ENCODE results near the gene ZNF276.
A peak's percentile ranks its signal among the peaks of the same experiment; 100 is the strongest.
"Not testable (repeated sequence)": the region's sequence is repeated elsewhere in the genome, so short reads cannot be mapped to it uniquely, and the experiment has no call there.

Gene ZNF276

GRCh38 chr16:89696670-89697128 lies 24.6 kb upstream of the ZNF276 start:
- no peak for DNase-seq (ENCODE audit: low read depth)

DNA sequence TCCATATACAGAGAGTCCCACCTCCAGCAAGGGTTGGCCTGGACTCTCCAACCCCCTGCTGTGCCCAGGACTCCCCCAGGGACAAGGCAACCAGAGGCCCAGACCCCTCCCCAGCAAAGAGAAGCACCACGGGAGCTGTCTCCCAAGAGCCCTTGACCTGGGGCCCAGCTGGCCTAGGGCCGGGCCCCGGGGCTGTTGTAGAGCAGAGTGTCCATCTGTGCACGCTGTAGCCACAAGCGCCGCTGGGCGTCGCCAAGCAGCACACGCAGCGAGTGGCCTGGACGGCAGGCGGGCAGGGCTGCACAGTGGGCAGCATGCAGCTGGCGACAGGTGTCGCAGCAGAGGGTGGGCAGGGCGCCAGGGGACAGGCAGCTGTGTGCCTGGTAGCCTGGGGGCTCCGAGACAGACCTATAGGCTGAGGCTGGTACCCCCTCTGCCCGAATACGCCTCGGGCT lies 24.1 kb upstream of the ZNF276 start:
- no peak for DNase-seq (ENCODE audit: low read depth)

GRCh38 chr16:89697616-89698331 lies 23.6 kb upstream of the ZNF276 start:
- DNase-seq (ENCODE audit: low read depth): no peak

DNA sequence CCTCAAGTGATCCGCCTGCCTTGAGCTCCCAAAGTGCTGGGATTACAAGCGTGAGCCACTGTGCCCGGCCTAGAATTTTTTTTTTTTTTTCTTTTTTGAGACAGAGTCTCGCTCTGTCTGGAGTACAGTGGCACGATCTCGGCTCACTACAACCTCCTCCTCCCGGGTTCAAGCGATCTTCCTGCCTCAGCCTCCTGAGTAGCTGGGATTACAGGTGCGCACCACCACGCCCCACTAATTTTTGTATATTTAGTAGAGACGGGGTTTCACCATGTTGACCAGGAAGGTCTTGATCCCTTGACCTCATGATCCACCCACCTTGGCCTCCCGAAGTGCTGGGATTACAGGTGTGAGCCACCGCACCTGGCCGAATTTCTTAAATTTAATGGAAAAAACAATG lies 22.6 kb upstream of the ZNF276 start:
- DNase-seq (ENCODE audit: low read depth): not testable (repeated sequence)

- DNase-seq (ENCODE audit: low read depth): not testable (repeated sequence)
Measured at GRCh38 chr16:89699629-89700099, 21.7 kb upstream of the ZNF276 start.

- DNase-seq (ENCODE audit: low read depth): peak; percentile 97
Measured at GRCh38 chr16:89700100-89700648, 21.2 kb upstream of the ZNF276 start.

GRCh38 chr16:89700649-89701424 lies 20.5 kb upstream of the ZNF276 start:
- DNase-seq (ENCODE audit: low read depth): no peak

- DNase-seq (ENCODE audit: low read depth): peak; percentile 86
Measured at GRCh38 chr16:89701425-89702406, 19.6 kb upstream of the ZNF276 start, which contains the start of gene SPATA2L. TSS of gene SPATA2L (minus strand) at chr16:89701705. CDS start at chr16:89701232, 473 bp downstream.

DNA sequence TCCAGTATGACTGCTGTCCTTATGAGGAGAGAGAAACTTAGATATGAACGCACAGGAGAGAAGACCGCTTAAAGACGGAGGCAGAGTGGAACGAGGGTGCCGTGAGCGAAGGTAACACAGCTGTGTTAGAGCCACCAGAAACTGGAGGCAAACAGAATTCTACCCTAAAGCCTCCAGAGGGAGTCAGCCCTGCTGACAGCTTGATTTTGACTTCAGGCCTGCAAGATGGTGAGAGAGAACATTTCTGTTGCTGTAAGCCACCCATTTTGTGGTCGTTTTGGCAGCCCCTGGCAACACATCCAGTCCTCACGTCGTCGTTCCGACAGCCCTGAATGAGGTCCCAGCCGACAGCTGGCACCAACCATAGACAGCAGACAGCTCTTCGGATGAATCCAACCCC lies 17.1 kb upstream of the ZNF276 start:
- no peak for DNase-seq (ENCODE audit: low read depth)

- no peak for DNase-seq (ENCODE audit: low read depth)
Measured at GRCh38 chr16:89705006-89705405, 16.3 kb upstream of the ZNF276 start.

DNA sequence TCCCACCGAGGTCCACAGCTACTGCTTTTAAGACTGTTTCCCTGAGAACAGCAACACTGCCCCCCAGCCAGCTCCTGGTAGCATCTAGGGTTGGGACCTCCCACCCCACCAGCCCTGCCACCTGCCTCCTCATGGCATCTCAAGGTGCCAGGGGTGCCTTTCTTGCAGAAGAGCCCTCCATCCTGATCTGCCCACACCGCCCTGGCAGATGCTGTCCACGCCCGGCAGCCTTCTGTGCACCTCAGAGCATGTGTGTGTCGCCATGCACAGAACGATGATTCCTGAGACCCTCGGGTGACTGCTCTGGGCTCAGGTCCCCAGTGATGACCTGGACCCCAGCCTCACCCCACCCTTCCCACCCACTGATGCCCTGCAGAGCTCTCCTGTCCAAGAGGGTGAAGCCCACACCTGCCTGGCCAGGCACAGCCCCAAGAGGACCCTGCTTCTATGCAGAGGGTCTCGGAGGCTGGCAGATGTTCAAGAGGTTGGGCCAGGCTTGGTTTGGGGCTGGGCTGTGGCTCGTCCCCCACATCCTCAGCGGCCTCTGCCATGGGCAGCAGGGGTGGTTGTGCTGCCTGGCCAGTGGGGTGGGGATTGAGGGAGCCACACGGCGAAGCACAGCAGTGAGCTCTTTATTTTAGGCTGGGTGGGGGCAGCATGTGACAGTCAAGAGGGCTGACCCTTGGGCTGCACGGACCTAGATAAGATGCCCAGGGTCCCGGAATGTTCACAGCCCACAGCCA lies 14.6 kb upstream of the ZNF276 start:
- DNase-seq (ENCODE audit: low read depth): no peak

DNA sequence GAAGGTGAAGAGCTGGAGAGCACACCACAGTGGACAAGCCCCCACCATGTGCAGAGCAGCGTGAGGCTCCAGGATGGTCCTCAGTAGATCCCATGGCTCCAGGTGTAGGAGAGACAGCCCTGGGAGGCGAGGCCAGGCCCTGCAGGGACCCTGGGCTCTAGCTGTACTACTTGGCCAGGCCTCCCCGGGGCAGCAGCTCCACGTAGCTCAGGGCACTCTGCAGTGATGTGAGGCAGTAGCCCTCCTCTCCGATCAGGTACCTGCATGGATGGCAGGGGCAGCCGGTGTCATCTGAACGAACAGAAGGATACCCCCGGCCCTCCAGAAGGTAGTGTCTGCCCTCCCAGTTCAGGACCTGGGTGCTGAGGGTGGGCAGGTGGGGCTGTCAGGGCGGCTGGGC lies 13.6 kb upstream of the ZNF276 start:
- DNase-seq (ENCODE audit: low read depth): no peak

DNA sequence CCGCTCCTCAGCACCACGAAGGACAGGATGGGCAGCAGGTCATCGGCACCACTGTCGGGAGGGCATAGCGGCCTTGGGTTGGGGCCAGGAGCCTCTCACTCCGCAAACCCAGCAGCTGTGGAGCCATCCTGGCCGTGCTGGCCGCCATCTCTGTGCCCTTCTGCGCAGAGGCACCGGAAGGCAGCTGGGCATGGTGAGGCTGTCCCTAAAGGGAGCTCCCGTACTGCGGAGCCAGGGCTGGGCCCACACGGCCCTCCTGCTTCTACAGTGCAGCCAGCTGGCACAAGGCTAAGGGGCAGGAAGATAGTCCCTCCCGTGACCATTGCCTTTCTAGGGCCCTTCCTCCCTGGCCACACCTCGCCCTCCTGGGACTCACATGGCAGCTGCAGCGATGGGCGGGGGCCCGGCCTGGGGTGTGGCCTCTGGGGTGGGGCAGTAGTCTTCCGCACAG lies 12.8 kb upstream of the ZNF276 start:
- no peak for DNase-seq (ENCODE audit: low read depth)

GRCh38 chr16:89709166-89709565 lies 12.2 kb upstream of the ZNF276 start:
- no peak for DNase-seq (ENCODE audit: low read depth)

DNA sequence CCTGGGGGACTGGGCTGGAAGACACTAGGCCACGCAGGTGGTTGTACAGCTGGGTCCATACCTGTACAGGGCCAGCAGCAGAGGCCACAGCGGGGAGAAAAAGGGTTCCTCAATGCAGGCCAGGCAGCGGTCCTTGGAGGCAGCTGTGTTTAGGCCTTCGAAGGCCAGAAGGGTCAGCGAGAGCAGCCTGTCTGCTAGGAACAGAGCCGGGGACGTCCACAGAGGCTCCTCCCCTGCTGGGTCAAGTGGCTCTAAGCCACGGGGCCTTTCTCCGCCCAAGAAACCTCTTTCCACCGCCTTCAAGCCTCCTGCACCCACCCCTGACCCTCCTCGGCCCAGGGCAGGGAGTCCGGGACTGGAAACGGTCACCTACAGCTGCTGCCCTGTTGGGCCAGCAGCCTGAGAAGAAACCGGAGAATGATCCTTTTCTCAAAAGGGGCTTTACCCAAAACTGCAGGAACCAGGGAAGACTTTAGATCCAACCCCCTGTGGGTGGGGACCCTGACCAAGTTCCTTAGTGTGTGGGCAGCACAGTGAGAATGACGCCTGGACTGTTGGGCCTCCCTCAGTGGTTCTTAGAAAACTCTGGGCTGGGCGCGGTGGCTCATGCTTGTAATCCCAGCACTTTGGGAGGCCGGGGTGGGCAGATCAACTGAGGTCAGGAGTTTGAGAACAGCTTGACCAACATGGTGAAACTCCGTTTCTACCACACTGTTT lies 11.5 kb upstream of the ZNF276 start:
- no peak for DNase-seq (ENCODE audit: low read depth)

DNA sequence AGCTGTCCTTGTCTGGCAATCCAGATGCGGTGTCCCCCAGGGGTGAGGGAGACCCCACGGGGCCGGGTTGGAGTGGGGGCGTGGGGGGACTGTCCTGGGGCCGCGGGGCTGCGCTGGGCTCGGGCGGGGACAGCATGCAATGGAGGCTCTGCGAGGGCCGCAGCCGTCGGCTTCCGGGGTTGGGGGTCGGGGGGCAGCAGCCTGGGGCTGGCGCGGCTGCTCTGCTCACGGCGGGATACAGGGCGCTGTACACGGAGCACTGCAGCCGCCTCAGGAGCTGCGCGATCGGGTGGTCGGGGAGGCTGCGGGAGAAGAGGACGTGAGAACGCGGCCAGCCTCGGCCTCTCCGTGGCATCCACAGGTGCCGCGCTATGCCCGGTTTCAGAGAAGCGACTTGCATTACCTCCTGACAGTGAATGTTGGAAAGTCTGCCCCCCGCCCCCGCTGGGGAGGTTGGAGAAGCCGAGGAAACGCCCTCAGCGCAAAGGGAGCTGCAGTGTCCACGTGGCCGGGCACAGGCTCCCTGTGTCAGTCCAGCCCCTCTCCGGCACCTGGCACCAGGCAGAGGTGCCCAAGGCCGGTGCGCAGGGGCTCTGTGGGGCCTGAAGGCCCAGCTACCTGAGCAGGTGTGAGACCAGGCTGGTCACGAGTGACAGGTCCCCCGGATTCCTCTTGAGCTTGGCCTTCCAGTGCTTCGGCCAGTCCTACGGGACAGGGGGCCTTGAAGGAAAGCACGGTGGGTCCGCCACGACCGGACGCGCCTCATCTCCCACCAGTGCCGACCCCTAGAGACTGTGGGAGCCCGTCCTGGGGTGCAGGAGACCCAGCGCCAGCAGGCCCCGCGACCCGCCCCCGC lies 10.4 kb upstream of the ZNF276 start:
- no peak for DNase-seq (ENCODE audit: low read depth)

GRCh38 chr16:89711601-89712273 lies 9.6 kb upstream of the ZNF276 start:
- no peak for DNase-seq (ENCODE audit: low read depth)

DNA sequence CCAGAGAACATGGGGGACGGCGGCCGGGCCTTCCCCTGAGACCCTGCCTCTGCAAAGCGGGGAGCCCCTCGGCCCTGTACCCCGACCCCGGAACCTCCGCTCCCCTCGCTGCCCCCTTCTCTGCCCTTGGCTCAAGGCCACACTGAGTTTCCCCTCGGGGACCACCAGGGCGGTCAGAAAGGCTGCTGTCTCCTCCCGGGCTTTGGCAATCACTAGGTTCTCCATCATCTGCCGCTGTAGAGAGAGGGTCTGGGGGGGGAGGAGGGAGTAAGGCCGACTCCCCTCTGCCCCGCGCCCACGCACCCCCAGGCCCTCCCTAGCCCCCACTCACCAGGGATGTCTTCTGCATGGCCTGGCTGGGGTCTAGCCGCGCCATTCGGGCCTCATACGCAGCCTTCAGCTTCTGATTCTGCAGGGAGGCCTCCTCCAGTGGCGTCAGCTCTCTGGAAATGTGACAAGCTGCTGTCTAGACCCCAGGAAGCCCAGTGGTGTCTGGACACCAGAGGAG lies 9.0 kb upstream of the ZNF276 start:
- DNase-seq (ENCODE audit: low read depth): no peak

All from stimulated activated CD8-positive, alpha-beta memory T cell treated with anti-CD3 and anti-CD28 coated beads, Interleukin-15, amount 100 ng/mL, for 24 hours (primary cell).